ENCODE data around the gene EXOSC7. TPM values are rescaled to one million over a fixed set of nuclear protein-coding genes. Genes with fewer than 3 reads are reported as not detected.

Gene EXOSC7
- polyA plus RNA-seq, 1 of the 3 experiments (the other 2 are of a cell fraction): 83.5 TPM

GRCh38 chr3:45003406-45003805, 27.4 kb downstream of the EXOSC7 start:
- H3F3A ChIP-seq (replicated peaks; ENCODE audit: insufficient read depth): no peaks in the 10 kb centered on the region
- POLR2A ChIA-PET: no interaction called here
- DNase-seq: no peak
- no peaks in the 10 kb centered on the region for H3K9me3 ChIP-seq
- no peaks in the 10 kb centered on the region for H3K9me2 ChIP-seq
- no peak overlapping the region for H3K4me3 ChIP-seq (ENCODE audit: low read depth in 2 of 2, low read length in 1 of 2)
- CTCF ChIA-PET: interaction anchor here (1.4 kb wide), 1 partner anchor 19 kb away, joined by 3 read pairs; no protein-coding TSS in a partner anchor
- H3K4me2 ChIP-seq: no peak overlapping the region
- H3K36me3 ChIP-seq (replicated peaks in 1 of 2; ENCODE audit: control insufficient read depth in 1 of 2, insufficient read depth in 2 of 2, low read length in 1 of 2): peaks cover 45 to 59% of the 10 kb centered on the region in 2 experiments
- no peaks in the 10 kb centered on the region for H3K79me2 ChIP-seq (ENCODE audit: insufficient read depth)
- TF ChIP-seq, protein P1, sequence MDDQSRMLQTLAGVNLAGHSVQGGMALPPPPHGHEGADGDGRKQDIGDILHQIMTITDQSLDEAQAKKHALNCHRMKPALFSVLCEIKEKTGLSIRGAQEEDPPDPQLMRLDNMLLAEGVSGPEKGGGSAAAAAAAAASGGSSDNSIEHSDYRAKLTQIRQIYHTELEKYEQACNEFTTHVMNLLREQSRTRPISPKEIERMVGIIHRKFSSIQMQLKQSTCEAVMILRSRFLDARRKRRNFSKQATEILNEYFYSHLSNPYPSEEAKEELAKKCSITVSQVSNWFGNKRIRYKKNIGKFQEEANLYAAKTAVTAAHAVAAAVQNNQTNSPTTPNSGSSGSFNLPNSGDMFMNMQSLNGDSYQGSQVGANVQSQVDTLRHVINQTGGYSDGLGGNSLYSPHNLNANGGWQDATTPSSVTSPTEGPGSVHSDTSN (IDR thresholded peaks at IDR 0.05): no peak
- TF ChIP-seq, protein P2, sequence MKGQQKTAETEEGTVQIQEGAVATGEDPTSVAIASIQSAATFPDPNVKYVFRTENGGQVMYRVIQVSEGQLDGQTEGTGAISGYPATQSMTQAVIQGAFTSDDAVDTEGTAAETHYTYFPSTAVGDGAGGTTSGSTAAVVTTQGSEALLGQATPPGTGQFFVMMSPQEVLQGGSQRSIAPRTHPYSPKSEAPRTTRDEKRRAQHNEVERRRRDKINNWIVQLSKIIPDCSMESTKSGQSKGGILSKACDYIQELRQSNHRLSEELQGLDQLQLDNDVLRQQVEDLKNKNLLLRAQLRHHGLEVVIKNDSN (IDR thresholded peaks at IDR 0.05; ENCODE audit: borderline replicate concordance, low read depth): no peak
- TF ChIP-seq RCOR1 (IDR thresholded peaks at IDR 0.05; ENCODE audit: low read length) (no peak), POLR2AphosphoS5 (IDR thresholded peaks at IDR 0.05; ENCODE audit: low read depth, low read length) (no peak), NFIC (IDR thresholded peaks at IDR 0.05; ENCODE audit: borderline replicate concordance) (no peak), GABPA (IDR thresholded peaks at IDR 0.05; ENCODE audit: low read depth) (no peak), TEAD4 (IDR thresholded peaks at IDR 0.05; ENCODE audit: borderline replicate concordance, insufficient read depth) (no peak), MAX (IDR thresholded peaks at IDR 0.05; ENCODE audit: low read depth) (no peak), MXI1 (IDR thresholded peaks at IDR 0.05; ENCODE audit: low read depth, low read length) (no peak), IRF3 (IDR thresholded peaks at IDR 0.05; ENCODE audit: low read depth, low read length) (no peak), RFX5 (IDR thresholded peaks at IDR 0.05; ENCODE audit: low read length) (no peak), ELF1 (IDR thresholded peaks at IDR 0.05) (no peak), NRF1 (IDR thresholded peaks at IDR 0.05; ENCODE audit: low read depth, low read length) (no peak), EZH2phosphoT487 (IDR thresholded peaks at IDR 0.05; ENCODE audit: borderline replicate concordance, low read depth) (no peak), RXRA (IDR thresholded peaks at IDR 0.05; ENCODE audit: borderline replicate concordance, low read depth) (no peak), CTCF (IDR thresholded peaks at IDR 0.05) (no peak), TAF1 (IDR thresholded peaks at IDR 0.05; ENCODE audit: borderline replicate concordance, low read depth, low read length) (no peak), USF2 (IDR thresholded peaks at IDR 0.05; ENCODE audit: borderline replicate concordance, low read depth, low read length) (no peak), MEF2A (IDR thresholded peaks at IDR 0.05; ENCODE audit: borderline replicate concordance, low read depth) (no peak)
- TF ChIP-seq, protein P3, sequence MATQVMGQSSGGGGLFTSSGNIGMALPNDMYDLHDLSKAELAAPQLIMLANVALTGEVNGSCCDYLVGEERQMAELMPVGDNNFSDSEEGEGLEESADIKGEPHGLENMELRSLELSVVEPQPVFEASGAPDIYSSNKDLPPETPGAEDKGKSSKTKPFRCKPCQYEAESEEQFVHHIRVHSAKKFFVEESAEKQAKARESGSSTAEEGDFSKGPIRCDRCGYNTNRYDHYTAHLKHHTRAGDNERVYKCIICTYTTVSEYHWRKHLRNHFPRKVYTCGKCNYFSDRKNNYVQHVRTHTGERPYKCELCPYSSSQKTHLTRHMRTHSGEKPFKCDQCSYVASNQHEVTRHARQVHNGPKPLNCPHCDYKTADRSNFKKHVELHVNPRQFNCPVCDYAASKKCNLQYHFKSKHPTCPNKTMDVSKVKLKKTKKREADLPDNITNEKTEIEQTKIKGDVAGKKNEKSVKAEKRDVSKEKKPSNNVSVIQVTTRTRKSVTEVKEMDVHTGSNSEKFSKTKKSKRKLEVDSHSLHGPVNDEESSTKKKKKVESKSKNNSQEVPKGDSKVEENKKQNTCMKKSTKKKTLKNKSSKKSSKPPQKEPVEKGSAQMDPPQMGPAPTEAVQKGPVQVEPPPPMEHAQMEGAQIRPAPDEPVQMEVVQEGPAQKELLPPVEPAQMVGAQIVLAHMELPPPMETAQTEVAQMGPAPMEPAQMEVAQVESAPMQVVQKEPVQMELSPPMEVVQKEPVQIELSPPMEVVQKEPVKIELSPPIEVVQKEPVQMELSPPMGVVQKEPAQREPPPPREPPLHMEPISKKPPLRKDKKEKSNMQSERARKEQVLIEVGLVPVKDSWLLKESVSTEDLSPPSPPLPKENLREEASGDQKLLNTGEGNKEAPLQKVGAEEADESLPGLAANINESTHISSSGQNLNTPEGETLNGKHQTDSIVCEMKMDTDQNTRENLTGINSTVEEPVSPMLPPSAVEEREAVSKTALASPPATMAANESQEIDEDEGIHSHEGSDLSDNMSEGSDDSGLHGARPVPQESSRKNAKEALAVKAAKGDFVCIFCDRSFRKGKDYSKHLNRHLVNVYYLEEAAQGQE (IDR thresholded peaks at IDR 0.05; ENCODE audit: low read depth, low read length): no peak
- H3K27me3 ChIP-seq (ENCODE audit: insufficient read depth): no peaks in the 10 kb centered on the region
- H4K20me1 ChIP-seq (ENCODE audit: insufficient read depth): no peaks in the 10 kb centered on the region
- no peak overlapping the region for H3K27ac ChIP-seq (ENCODE audit: low read depth in 2 of 2, low read length in 1 of 2)
- H3K9ac ChIP-seq: no peak overlapping the region
- peaks cover 0 to 7% of the 10 kb centered on the region in 2 experiments; a peak in 1 of 4 replicates for H3K4me1 ChIP-seq (ENCODE audit: control insufficient read depth in 1 of 2, insufficient read depth in 2 of 2, low read depth in 1 of 2, low read length in 1 of 2)
- no peak overlapping the region for H2AFZ ChIP-seq (ENCODE audit: low read depth)
